Ishikawa (cell line): ENCODE results near the gene BDKRB2.

Source experiments
- CEBPB ChIP-seq: IDR thresholded peaks from 2 replicates; pipeline ENCODE4 v1.6.1; 2012
- CREB1 ChIP-seq: IDR thresholded peaks from 2 replicates; pipeline ENCODE4 v1.6.1; 2012; ENCODE audit warnings: low read depth
- EGR1 ChIP-seq: IDR thresholded peaks from 2 replicates; pipeline ENCODE4 v1.6.1; 2012
- EP300 ChIP-seq: IDR thresholded peaks from 2 replicates; pipeline ENCODE4 v1.6.1; 2012; ENCODE audit warnings: borderline replicate concordance
- FOXM1 ChIP-seq: IDR thresholded peaks from 2 replicates; pipeline ENCODE4 v1.6.1; 2012; ENCODE audit warnings: low read depth, borderline replicate concordance
- MAX ChIP-seq: IDR thresholded peaks from 2 replicates; pipeline ENCODE4 v1.6.1; 2012
- NFIC ChIP-seq: IDR thresholded peaks from 2 replicates; pipeline ENCODE4 v1.6.1; 2012
- RAD21 ChIP-seq: IDR thresholded peaks from 2 replicates; pipeline ENCODE4 v1.6.1; 2012; ENCODE audit warnings: low read depth
- REST ChIP-seq: IDR thresholded peaks from 2 replicates; pipeline ENCODE4 v1.6.1; 2012; ENCODE audit warnings: low read depth, mild to moderate bottlenecking
- TAF1 ChIP-seq: IDR thresholded peaks from 2 replicates; pipeline ENCODE4 v1.6.1; 2012; ENCODE audit warnings: low read depth, mild to moderate bottlenecking
- TEAD4 ChIP-seq: IDR thresholded peaks from 2 replicates; pipeline ENCODE4 v1.6.1; 2012
- USF1 ChIP-seq: IDR thresholded peaks from 2 replicates; pipeline ENCODE4 v1.6.1; 2012
- YY1 ChIP-seq: IDR thresholded peaks from 2 replicates; pipeline ENCODE4 v1.6.1; 2012; ENCODE audit warnings: low read depth
- ZBTB7A ChIP-seq: IDR thresholded peaks from 2 replicates; pipeline ENCODE4 v1.6.1; 2012; ENCODE audit warnings: low read depth

GRCh38 chr14:96213871-96214465 is 9.3 kb downstream of the BDKRB2 start:
- TF ChIP-seq NFIC (no peak), YY1 (no peak), USF1 (no peak), MAX (no peak), ZBTB7A (no peak), EP300 (no peak), RAD21 (no peak), TAF1 (no peak), CREB1 (no peak), REST (no peak), CEBPB (no peak), FOXM1 (no peak), EGR1 (no peak), TEAD4 (no peak)
